ENCODE measurements around the gene TBR1. TPM values are rescaled to one million over a fixed set of nuclear protein-coding genes. Genes with fewer than 3 reads are reported as not detected.

Gene TBR1
- total RNA-seq, 1 donor from 2014 or later, result not detected

GRCh38 chr2:161412346-161412745 is 3.8 kb upstream of the TBR1 start:
- no peak overlapping the region for H3K4me3 Mint-ChIP-seq (ENCODE audit: unreplicated experiment)
- H3K27me3 Mint-ChIP-seq (ENCODE audit: unreplicated experiment), result peaks cover 21% of the 10 kb centered on the region
- no peak for TF ChIP-seq CTCF (IDR thresholded peaks at IDR 0.05; ENCODE audit: partially characterized antibody, unreplicated experiment)
- no peak overlapping the region for H3K27ac Mint-ChIP-seq (ENCODE audit: unreplicated experiment)
- H3K9me3 Mint-ChIP-seq (ENCODE audit: unreplicated experiment), result peaks cover 12% of the 10 kb centered on the region
- peaks cover 4% of the 10 kb centered on the region for H3K36me3 Mint-ChIP-seq (ENCODE audit: unreplicated experiment)
- H3K4me1 Mint-ChIP-seq (ENCODE audit: low read depth, unreplicated experiment), result peaks cover 26% of the 10 kb centered on the region
- DNase-seq, result no peak

GRCh38 chr2:161414042-161415033 is 1.8 kb upstream of the TBR1 start:
- peak overlapping the region; percentile 96 for H3K4me3 Mint-ChIP-seq (ENCODE audit: unreplicated experiment)
- DNase-seq, result peak; percentile 81
- peaks cover 24% of the 10 kb centered on the region for H3K9me3 Mint-ChIP-seq (ENCODE audit: unreplicated experiment)
- peak overlapping the region; percentile 91 for H3K27ac Mint-ChIP-seq (ENCODE audit: unreplicated experiment)
- peak; percentile 11 for TF ChIP-seq CTCF (IDR thresholded peaks at IDR 0.05; ENCODE audit: partially characterized antibody, unreplicated experiment)
- H3K4me1 Mint-ChIP-seq (ENCODE audit: low read depth, unreplicated experiment), result peaks cover 37% of the 10 kb centered on the region
- peaks cover 39% of the 10 kb centered on the region for H3K27me3 Mint-ChIP-seq (ENCODE audit: unreplicated experiment)
- H3K36me3 Mint-ChIP-seq (ENCODE audit: unreplicated experiment), result peaks cover 4% of the 10 kb centered on the region

- peaks cover 39% of the 10 kb centered on the region for H3K4me1 Mint-ChIP-seq (ENCODE audit: low read depth, unreplicated experiment)
- peak overlapping the region; percentile 96 for H3K4me3 Mint-ChIP-seq (ENCODE audit: unreplicated experiment)
- H3K27me3 Mint-ChIP-seq (ENCODE audit: unreplicated experiment), result peaks cover 41% of the 10 kb centered on the region
- H3K36me3 Mint-ChIP-seq (ENCODE audit: unreplicated experiment), result peaks cover 4% of the 10 kb centered on the region
- H3K27ac Mint-ChIP-seq (ENCODE audit: unreplicated experiment), result peak overlapping the region; percentile 91
- no peak for TF ChIP-seq CTCF (IDR thresholded peaks at IDR 0.05; ENCODE audit: partially characterized antibody, unreplicated experiment)
- peaks cover 30% of the 10 kb centered on the region for H3K9me3 Mint-ChIP-seq (ENCODE audit: unreplicated experiment)
- DNase-seq, result no peak
Measured at GRCh38 chr2:161415034-161415986, 787 bp upstream of the TBR1 start.

GRCh38 chr2:161416708-161417437 is 776 bp downstream of the TBR1 start:
- peaks cover 4% of the 10 kb centered on the region for H3K36me3 Mint-ChIP-seq (ENCODE audit: unreplicated experiment)
- DNase-seq, result no peak
- H3K27ac Mint-ChIP-seq (ENCODE audit: unreplicated experiment), result no peak overlapping the region
- peaks cover 53% of the 10 kb centered on the region for H3K27me3 Mint-ChIP-seq (ENCODE audit: unreplicated experiment)
- peak overlapping the region; percentile 96 for H3K4me3 Mint-ChIP-seq (ENCODE audit: unreplicated experiment)
- peaks cover 41% of the 10 kb centered on the region for H3K4me1 Mint-ChIP-seq (ENCODE audit: low read depth, unreplicated experiment)
- H3K9me3 Mint-ChIP-seq (ENCODE audit: unreplicated experiment), result peaks cover 36% of the 10 kb centered on the region
- TF ChIP-seq CTCF (IDR thresholded peaks at IDR 0.05; ENCODE audit: partially characterized antibody, unreplicated experiment), result no peak

Data from glutamatergic neuron (in vitro differentiated cells).